ENCODE measurements around the gene OR1I1. TPM values are rescaled to one million over a fixed set of nuclear protein-coding genes. Genes with fewer than 3 reads are reported as not detected.

Gene OR1I1
- total RNA-seq, 1 donor from 2014 or later: not detected

DNA sequence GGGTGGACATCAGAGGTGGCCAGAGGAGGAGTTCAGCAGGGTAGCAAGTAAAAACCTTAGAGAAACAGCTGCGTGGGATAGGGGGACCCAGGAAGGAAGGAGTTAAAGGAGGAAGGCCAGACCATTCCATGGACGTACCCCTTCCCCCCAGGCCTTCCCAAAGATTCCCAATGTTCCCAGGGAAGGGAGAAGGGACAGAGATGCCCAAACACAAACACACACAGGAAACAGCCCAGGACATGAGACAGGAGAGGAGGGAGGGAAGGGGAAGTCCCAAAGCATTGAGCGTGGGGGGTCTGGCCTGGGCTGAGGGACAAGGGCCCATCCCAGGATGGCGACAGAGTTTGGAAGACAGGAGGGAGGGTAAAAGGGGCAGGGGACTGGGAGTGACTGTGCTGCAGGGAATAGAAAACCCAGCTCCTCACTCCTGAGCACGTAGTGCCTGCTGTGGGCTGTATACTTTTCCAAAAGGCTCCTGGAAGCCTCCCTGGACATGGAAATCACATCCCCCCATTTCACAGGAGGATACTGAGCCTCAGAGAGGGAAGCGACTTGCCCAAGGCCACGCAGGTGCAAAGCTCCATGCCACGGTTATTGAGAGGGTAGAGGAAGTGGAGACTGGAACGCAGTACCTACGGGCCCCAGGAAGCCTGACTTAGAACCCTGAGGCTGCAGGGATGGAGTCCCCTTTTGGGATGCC is 26.3 kb downstream of the OR1I1 start:
- H3K4me3 Mint-ChIP-seq (ENCODE audit: unreplicated experiment): peak overlapping the region; percentile 59
- DNase-seq: no peak
- H3K27me3 Mint-ChIP-seq (ENCODE audit: unreplicated experiment): peaks cover 2% of the 10 kb centered on the region
- TF ChIP-seq, protein P1, sequence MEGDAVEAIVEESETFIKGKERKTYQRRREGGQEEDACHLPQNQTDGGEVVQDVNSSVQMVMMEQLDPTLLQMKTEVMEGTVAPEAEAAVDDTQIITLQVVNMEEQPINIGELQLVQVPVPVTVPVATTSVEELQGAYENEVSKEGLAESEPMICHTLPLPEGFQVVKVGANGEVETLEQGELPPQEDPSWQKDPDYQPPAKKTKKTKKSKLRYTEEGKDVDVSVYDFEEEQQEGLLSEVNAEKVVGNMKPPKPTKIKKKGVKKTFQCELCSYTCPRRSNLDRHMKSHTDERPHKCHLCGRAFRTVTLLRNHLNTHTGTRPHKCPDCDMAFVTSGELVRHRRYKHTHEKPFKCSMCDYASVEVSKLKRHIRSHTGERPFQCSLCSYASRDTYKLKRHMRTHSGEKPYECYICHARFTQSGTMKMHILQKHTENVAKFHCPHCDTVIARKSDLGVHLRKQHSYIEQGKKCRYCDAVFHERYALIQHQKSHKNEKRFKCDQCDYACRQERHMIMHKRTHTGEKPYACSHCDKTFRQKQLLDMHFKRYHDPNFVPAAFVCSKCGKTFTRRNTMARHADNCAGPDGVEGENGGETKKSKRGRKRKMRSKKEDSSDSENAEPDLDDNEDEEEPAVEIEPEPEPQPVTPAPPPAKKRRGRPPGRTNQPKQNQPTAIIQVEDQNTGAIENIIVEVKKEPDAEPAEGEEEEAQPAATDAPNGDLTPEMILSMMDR (IDR thresholded peaks at IDR 0.05; ENCODE audit: partially characterized antibody, unreplicated experiment): no peak
- no peak overlapping the region for H3K27ac Mint-ChIP-seq (ENCODE audit: unreplicated experiment)
- peaks cover 7% of the 10 kb centered on the region for H3K9me3 Mint-ChIP-seq (ENCODE audit: unreplicated experiment)
- H3K4me1 Mint-ChIP-seq (ENCODE audit: low read depth, unreplicated experiment): no peaks in the 10 kb centered on the region
- peaks cover 3% of the 10 kb centered on the region for H3K36me3 Mint-ChIP-seq (ENCODE audit: unreplicated experiment)

- Mint-ChIP-seq H3K27ac (ENCODE audit: unreplicated experiment) (no peak overlapping the region), H3K4me3 (ENCODE audit: unreplicated experiment) (no peak overlapping the region), H3K36me3 (ENCODE audit: unreplicated experiment) (no peaks in the 10 kb centered on the region), H3K4me1 (ENCODE audit: low read depth, unreplicated experiment) (no peaks in the 10 kb centered on the region), H3K27me3 (ENCODE audit: unreplicated experiment) (peaks cover 2% of the 10 kb centered on the region), H3K9me3 (ENCODE audit: unreplicated experiment) (peaks cover 3% of the 10 kb centered on the region)
- DNase-seq: no peak
- TF ChIP-seq, protein P1 (IDR thresholded peaks at IDR 0.05; ENCODE audit: partially characterized antibody, unreplicated experiment): no peak
These were observed 27.1 kb downstream of the OR1I1 start for GRCh38 chr19:15108845-15109767.

GRCh38 chr19:15109768-15110417 is 27.9 kb downstream of the OR1I1 start:
- H3K4me1 Mint-ChIP-seq (ENCODE audit: low read depth, unreplicated experiment): no peaks in the 10 kb centered on the region
- no peak overlapping the region for H3K4me3 Mint-ChIP-seq (ENCODE audit: unreplicated experiment)
- no peak for DNase-seq
- TF ChIP-seq, protein P1 (IDR thresholded peaks at IDR 0.05; ENCODE audit: partially characterized antibody, unreplicated experiment): no peak
- peaks cover 2% of the 10 kb centered on the region for H3K27me3 Mint-ChIP-seq (ENCODE audit: unreplicated experiment)
- H3K9me3 Mint-ChIP-seq (ENCODE audit: unreplicated experiment): peaks cover 3% of the 10 kb centered on the region
- H3K36me3 Mint-ChIP-seq (ENCODE audit: unreplicated experiment): no peaks in the 10 kb centered on the region
- no peak overlapping the region for H3K27ac Mint-ChIP-seq (ENCODE audit: unreplicated experiment)

GRCh38 chr19:15110418-15110815 is 28.4 kb downstream of the OR1I1 start:
- H3K36me3 Mint-ChIP-seq (ENCODE audit: unreplicated experiment): no peaks in the 10 kb centered on the region
- peaks cover 5% of the 10 kb centered on the region for H3K9me3 Mint-ChIP-seq (ENCODE audit: unreplicated experiment)
- H3K27ac Mint-ChIP-seq (ENCODE audit: unreplicated experiment): no peak overlapping the region
- no peak overlapping the region for H3K4me3 Mint-ChIP-seq (ENCODE audit: unreplicated experiment)
- TF ChIP-seq, protein P1 (IDR thresholded peaks at IDR 0.05; ENCODE audit: partially characterized antibody, unreplicated experiment): no peak
- no peak for DNase-seq
- H3K4me1 Mint-ChIP-seq (ENCODE audit: low read depth, unreplicated experiment): no peaks in the 10 kb centered on the region
- H3K27me3 Mint-ChIP-seq (ENCODE audit: unreplicated experiment): peaks cover 2% of the 10 kb centered on the region
